ENCODE data around the gene SPHKAP. TPM values are rescaled to one million over a fixed set of nuclear protein-coding genes. Genes with fewer than 3 reads are reported as not detected.
"Not testable (repeated sequence)": the region's sequence is repeated elsewhere in the genome, so short reads cannot be mapped to it uniquely, and the experiment has no call there.

Gene SPHKAP
- total RNA-seq, result 1 to 10 TPM in 2 of 4 donors, under 1 TPM in 1, not detected in 1; 0.20 to 1.6 (median 1.5) TPM

GRCh38 chr2:228181098-228182019 lies at the start of gene SPHKAP:
Gene SPHKAP (minus strand): TSS chr2:228181687. CDS start chr2:228181598, 89 bp downstream.
- H3K27me3 ChIP-seq, result no peaks in the 10 kb centered on the region
- H3K9me3 ChIP-seq, result no peaks in the 10 kb centered on the region
- H3K36me3 ChIP-seq, result no peaks in the 10 kb centered on the region
- no peak for TF ChIP-seq CTCF (IDR thresholded peaks at IDR 0.05)
- TF ChIP-seq POLR2A (IDR thresholded peaks at IDR 0.05), result no peak
- 3 to 5% methylated on average over 26 to 44 of the region's 56 CpGs for WGBS, 2 donors
- no peak for DNase-seq
- H3K4me1 ChIP-seq, result no peaks in the 10 kb centered on the region
- peak within 1 kb of the TSS in 1 of 3 donors; percentile 19 for H3K4me3 ChIP-seq (replicated peaks in 1 of 3)
- intact Hi-C loops (cut with DNase I), result no loop called here
- no peak within 1 kb of the TSS for H3K27ac ChIP-seq

DNA sequence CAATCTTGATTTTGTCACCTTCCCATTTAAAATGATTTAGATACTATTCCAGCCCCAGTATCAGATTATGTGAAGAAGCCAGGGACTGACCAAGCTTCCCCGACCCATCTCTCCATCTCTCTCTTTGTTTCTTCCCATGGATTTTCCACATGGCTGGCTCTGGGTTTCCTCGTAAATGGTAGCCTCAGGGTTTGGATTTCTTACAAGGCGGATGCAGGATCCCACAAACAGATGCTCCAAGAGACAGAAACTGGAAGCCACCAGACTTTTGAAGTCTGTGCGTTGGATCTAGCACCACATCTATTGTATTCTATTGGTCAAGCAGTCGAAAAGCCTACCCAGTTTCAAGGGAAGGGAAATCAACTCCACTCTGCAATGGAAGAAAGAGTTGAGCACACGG lies 46.0 kb upstream of the SPHKAP start:
- Histone ChIP-seq H3K27ac (no peak overlapping the region), H3K27me3 (no peaks in the 10 kb centered on the region), H3K9me3 (no peaks in the 10 kb centered on the region), H3K4me3 (replicated peaks in 1 of 3) (no peak overlapping the region), H3K36me3 (no peaks in the 10 kb centered on the region), H3K4me1 (no peaks in the 10 kb centered on the region)
- DNase-seq, result no peak
- intact Hi-C loops (cut with DNase I), result no loop called here
- TF ChIP-seq CTCF (IDR thresholded peaks at IDR 0.05), result no peak
- no peak for TF ChIP-seq POLR2A (IDR thresholded peaks at IDR 0.05)
- 80 to 84% methylated on average over 6 of the region's 6 CpGs for WGBS, 2 donors

DNA sequence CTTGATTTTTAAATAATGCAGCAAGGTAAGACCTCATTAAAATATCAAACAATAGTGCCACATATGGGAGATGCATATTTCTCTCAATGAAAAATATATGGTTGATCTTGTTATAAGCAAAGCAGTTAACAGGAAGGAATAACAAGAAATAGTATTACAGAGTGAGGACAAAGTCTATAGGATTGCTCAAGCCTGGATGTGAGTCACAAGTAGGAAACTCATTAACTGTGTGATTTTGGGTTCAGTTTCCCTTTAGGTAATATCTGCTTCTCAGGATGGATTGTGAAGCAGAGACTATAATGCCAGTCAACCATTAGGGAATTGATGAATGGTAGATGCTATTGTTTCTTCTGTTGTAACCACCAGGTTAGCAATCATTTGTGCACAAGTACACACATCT lies 42.9 kb upstream of the SPHKAP start:
- Histone ChIP-seq H3K27me3 (no peaks in the 10 kb centered on the region), H3K36me3 (no peaks in the 10 kb centered on the region), H3K9me3 (no peaks in the 10 kb centered on the region), H3K4me1 (no peaks in the 10 kb centered on the region), H3K4me3 (replicated peaks in 1 of 3) (no peak overlapping the region), H3K27ac (no peak overlapping the region)
- no peak for DNase-seq
- no peak for TF ChIP-seq POLR2A (IDR thresholded peaks at IDR 0.05)
- TF ChIP-seq CTCF (IDR thresholded peaks at IDR 0.05), result no peak
- intact Hi-C loops (cut with DNase I), result no loop called here

DNA sequence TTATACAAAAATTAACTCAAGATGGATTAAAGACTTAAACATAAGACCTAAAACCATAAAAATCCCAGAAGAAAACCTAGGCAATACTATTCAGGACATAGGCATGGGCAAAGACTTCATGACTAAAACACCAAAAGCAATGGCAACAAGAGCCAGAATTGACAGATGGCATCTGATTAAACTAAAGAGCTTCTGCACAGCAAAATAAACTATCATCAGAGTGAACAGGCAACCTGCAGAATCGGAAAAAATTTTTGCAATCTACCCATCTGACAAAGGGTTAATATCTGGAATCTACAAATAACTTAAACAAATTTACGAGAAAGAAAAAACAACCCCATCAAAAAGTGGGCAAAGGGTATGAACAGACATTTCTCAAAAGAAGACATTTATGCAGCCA lies 37.1 kb upstream of the SPHKAP start:
- H3K27me3 ChIP-seq; H3K4me3 ChIP-seq (replicated peaks in 1 of 3); H3K36me3 ChIP-seq; H3K27ac ChIP-seq; H3K9me3 ChIP-seq; DNase-seq; intact Hi-C loops (cut with DNase I); H3K4me1 ChIP-seq: not testable (repeated sequence)
- 75 to 85% methylated on average over 2 of the region's 2 CpGs for WGBS, 2 donors

GRCh38 chr2:228197504-228197903 lies 16.0 kb upstream of the SPHKAP start:
- Histone ChIP-seq H3K4me3 (replicated peaks in 1 of 3) (no peak overlapping the region), H3K4me1 (no peaks in the 10 kb centered on the region), H3K27ac (no peak overlapping the region), H3K27me3 (no peaks in the 10 kb centered on the region), H3K36me3 (no peaks in the 10 kb centered on the region), H3K9me3 (no peaks in the 10 kb centered on the region)
- intact Hi-C loops (cut with DNase I), result no loop called here
- TF ChIP-seq POLR2A (IDR thresholded peaks at IDR 0.05), result no peak
- DNase-seq, result no peak
- WGBS, 2 donors, result 75% methylated on average over 2 of the region's 2 CpGs

All from thyroid gland (tissue), 4 donors.